NB4 (cell line): ENCODE data around the gene BEX1.
"Not testable (repeated sequence)": the region's sequence is repeated elsewhere in the genome, so short reads cannot be mapped to it uniquely, and the experiment has no call there.

Source experiments
- DNase-seq: peaks from one replicate; pipeline ENCODE4 v3.0.0; 2010; ENCODE audit warnings: low read depth
- H3K4me3 ChIP-seq: one replicate; pipeline ENCODE4 v1.5.1; 2011; ENCODE audit warnings: mild to moderate bottlenecking, low read depth, low read length, moderate library complexity
- MAX ChIP-seq: IDR thresholded peaks from 2 replicates; pipeline ENCODE4 v1.6.1; 2011; ENCODE audit warnings: low read depth, low read length
- MYC ChIP-seq: IDR thresholded peaks from 2 replicates; pipeline ENCODE4 v1.6.1; 2011; ENCODE audit warnings: low read depth, low read length
- POLR2A ChIP-seq: IDR thresholded peaks from 2 replicates; pipeline ENCODE4 v1.6.1; 2011; ENCODE audit warnings: mild to moderate bottlenecking; ENCODE audit not compliant: insufficient read length; ENCODE audit errors: extremely low read depth
- TF ChIP-seq, protein P1 (sequence below): IDR thresholded peaks from one replicate; pipeline ENCODE4 v1.5.1; 2012; ENCODE audit warnings: low read depth, low read length

Gene BEX1

DNA sequence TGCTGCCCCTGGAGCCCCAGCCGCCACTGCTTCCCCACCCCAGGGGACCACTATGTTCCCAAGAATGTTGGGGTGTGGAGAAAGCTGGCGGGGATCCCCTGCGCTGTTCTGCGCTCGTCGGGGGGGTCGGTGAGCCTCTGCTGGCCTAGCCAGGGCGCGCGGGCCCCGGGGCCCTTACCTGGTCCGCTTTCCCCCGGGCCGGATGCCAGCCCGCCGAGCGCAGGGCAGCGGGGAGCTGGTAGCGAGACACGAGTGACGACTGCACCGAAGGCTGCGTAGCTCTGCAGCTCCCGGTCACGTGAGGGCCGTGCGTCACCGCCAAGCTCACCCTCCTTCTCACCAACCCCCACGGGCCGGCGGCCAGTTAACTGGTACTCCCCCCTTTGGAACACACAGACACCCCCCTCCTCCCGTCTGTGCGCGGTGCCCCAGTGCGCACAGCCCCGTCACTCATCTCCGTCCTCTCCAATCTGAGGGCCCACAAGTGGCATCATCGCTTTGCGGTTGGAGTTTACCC lies at the start of gene BEX1:
BEX1 (minus strand) TSS at position 254 of the 517 bp plus-strand sequence. CDS start 897 bp downstream, outside the sequence.
- no peak for DNase-seq
- H3K4me3 ChIP-seq = no peak within 1 kb of the TSS
- TF ChIP-seq, protein P1, sequence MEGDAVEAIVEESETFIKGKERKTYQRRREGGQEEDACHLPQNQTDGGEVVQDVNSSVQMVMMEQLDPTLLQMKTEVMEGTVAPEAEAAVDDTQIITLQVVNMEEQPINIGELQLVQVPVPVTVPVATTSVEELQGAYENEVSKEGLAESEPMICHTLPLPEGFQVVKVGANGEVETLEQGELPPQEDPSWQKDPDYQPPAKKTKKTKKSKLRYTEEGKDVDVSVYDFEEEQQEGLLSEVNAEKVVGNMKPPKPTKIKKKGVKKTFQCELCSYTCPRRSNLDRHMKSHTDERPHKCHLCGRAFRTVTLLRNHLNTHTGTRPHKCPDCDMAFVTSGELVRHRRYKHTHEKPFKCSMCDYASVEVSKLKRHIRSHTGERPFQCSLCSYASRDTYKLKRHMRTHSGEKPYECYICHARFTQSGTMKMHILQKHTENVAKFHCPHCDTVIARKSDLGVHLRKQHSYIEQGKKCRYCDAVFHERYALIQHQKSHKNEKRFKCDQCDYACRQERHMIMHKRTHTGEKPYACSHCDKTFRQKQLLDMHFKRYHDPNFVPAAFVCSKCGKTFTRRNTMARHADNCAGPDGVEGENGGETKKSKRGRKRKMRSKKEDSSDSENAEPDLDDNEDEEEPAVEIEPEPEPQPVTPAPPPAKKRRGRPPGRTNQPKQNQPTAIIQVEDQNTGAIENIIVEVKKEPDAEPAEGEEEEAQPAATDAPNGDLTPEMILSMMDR = no peak

DNA sequence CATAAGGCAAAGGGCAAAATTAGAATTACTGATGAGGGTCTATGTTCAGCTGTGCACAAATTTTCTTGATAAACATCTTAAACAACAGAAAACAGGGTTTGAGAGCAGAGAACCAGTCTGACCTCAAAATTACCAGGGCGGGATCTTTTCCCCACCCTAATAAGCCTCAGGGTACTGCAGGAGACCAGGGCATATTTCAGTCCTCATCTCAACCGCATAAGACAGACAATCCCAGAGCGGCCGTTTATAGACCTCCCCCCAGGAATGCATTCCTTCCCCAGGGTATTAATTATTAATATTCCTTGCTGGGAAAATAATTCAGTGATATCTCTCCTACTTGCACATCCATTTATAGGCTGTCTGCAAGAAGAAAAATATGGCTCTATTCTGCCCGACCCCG lies 45.5 kb upstream of the BEX1 start:
- DNase-seq, H3K4me3 ChIP-seq: not testable (repeated sequence)

- no peak overlapping the region for H3K4me3 ChIP-seq
- TF ChIP-seq MAX (no peak), MYC (no peak), POLR2A (no peak)
- TF ChIP-seq, protein P1 = no peak
- DNase-seq = no peak
Measured at GRCh38 chrX:103107836-103108235, 43.9 kb upstream of the BEX1 start.

- not testable (repeated sequence) for H3K4me3 ChIP-seq, DNase-seq
Measured at GRCh38 chrX:103107227-103107737, 43.3 kb upstream of the BEX1 start.

- not testable (repeated sequence) for H3K4me3 ChIP-seq
Measured at GRCh38 chrX:103104370-103104769, 40.4 kb upstream of the BEX1 start.

DNA sequence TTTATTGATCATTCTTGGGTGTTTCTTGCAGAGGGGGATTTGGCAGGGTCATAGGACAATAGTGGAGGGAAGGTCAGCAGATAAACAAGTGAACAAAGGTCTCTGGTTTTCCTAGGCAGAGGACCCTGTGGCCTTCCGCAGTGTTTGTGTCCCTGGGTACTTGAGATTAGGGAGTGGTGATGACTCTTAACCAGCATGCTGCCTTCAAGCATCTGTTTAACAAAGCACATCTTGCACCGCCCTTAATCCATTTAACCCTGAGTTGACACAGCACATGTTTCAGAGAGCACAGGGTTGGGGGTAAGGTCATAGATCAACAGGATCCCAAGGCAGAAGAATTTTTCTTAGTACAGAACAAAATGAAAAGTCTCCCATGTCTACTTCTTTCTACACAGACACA lies 39.9 kb upstream of the BEX1 start:
- not testable (repeated sequence) for H3K4me3 ChIP-seq, DNase-seq

More at GRCh38 chrX:103104370-103104769, 40.4 kb upstream of the BEX1 start:
- not testable (repeated sequence) for DNase-seq

DNA sequence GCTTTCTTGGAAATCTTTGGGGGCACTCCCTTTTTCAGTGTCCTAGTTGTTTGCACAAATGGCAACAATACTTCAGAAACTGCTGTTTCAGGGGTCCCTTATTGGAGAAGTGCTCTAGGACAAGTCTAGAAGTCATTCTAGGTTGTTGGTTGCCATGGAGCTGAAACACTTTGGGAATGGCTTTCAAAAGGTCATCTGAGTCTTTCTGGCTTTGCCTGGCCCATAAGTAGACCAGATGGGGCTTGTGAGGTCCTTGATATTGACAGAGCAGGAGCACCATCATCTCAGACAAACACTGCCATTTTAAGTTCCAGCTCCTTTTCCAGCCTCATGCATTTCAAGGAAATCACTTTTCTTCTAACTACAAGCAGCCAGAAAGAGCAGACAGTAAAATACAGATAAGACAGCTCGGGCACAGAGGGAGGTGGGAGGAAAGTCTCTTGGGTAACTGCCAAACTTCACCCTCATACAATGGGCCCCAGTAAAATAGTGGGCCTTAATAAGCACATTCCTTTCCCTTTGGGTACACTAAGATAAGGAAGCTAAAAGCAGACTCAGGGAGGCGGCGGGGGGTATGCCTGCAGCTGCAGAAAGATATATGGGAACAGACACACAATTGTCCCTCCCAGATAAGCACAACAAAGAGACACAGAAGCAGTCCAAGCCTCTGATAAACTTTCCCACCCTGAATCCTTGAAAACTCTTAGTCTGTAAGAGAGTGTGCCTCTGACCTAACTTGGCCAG lies 37.5 kb upstream of the BEX1 start:
- DNase-seq = no peak
- no peak overlapping the region for H3K4me3 ChIP-seq
- TF ChIP-seq MYC (no peak), POLR2A (no peak), MAX (no peak)
- TF ChIP-seq, protein P1 = no peak

- no peak for DNase-seq
- TF ChIP-seq, protein P1 = no peak
- no peak for TF ChIP-seq MAX
- no peak for TF ChIP-seq POLR2A
- TF ChIP-seq MYC = no peak
Measured at GRCh38 chrX:103100484-103100883, 36.5 kb upstream of the BEX1 start.

More at GRCh38 chrX:103100484-103100883, 36.5 kb upstream of the BEX1 start:
- no peak overlapping the region for H3K4me3 ChIP-seq
